NCI-H446 (cell line): ENCODE results near the gene ZNF639.

Source experiments
- DNase-seq, 2 experiments: peaks; one replicate each; lab custom pipeline; 2025; lab: John Stamatoyannopoulos, UW

ZNF639 gene

GRCh38 chr3:179309225-179310078 is 13.4 kb upstream of the ZNF639 start:
- DNase-seq: no peak

- DNase-seq: no peak
Measured at GRCh38 chr3:179318876-179319275, 4.0 kb upstream of the ZNF639 start.

GRCh38 chr3:179321668-179322285 is 1.1 kb upstream of the ZNF639 start:
- peak; percentile 44 to 54 for DNase-seq

DNA sequence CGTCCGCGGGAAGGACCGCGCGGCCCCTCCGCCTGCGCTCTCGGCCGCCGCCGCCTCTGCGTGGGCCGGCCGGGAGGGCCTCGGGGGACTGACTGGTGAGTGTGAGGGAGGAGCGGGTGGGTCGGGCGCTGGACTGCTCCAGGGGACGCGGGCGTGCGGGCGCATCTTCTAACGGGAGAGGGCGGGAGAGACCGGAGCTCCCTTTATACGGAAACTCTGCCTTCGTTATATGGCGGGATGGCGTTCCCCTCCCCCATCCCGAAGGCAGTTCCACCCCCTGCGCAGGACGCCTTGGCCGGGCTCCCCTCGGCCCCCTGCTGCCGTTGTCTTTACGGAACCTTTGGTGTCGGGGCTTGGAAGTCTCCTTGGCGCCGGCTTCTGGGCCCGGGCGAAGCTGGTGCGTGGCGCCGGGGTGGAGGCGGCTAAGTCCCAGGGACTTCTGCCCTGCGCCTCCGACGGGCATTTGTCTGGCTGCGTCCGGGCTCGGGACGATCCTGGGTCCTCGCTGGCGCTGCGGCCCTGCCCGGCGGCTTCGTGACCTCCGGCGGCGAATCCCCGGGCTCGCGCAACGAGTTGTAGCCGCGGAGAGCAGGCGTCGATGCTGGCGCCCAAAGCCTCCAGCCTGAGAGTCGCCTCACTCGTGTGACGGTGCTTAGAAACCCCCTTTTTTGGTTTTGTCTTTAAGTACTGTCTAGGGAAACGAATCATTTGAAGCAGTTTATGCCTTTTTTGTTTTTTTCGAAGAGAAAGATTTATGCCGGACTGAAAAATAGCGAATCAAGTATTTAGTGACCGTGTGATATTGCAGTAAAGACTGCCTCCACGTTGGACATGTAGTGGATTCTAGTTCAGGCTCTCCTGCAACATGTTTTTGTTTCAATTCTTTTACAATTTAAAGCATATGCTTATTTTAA is 623 bp downstream of the ZNF639 start:
- peak; percentile 46 to 70 for DNase-seq

DNA sequence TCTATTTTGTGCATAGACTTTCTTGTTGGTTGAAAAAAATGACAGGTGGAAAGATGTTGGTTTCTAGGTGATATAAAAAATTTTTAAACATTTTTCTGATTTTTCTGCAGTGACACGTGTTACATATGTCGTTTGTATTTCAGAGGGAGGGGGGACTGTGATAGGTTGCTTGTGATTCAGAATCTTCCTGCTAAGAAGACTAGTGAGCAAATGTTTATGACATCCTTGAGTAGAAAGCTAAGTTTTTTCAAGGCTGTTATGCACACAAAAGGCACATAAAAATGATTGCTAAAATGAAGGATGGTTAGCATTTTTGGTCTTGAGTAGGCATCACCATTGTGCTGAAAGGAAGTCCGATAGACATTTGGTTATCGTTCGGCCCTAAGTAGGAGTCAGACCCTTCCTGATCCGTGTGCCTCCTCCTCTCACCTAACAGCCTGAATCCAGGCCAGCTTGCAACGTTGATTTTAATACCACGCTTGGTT is 1.5 kb downstream of the ZNF639 start:
- DNase-seq: peak in 1 of 2 experiments; percentile 8

GRCh38 chr3:179330438-179330837 is 7.6 kb downstream of the ZNF639 start:
- no peak for DNase-seq

GRCh38 chr3:179332240-179332639 is 9.4 kb downstream of the ZNF639 start:
- DNase-seq: no peak

GRCh38 chr3:179333084-179333483 is 10.3 kb downstream of the ZNF639 start:
- DNase-seq: no peak

GRCh38 chr3:179336345-179336929 is 13.6 kb downstream of the ZNF639 start:
- DNase-seq: no peak

DNA sequence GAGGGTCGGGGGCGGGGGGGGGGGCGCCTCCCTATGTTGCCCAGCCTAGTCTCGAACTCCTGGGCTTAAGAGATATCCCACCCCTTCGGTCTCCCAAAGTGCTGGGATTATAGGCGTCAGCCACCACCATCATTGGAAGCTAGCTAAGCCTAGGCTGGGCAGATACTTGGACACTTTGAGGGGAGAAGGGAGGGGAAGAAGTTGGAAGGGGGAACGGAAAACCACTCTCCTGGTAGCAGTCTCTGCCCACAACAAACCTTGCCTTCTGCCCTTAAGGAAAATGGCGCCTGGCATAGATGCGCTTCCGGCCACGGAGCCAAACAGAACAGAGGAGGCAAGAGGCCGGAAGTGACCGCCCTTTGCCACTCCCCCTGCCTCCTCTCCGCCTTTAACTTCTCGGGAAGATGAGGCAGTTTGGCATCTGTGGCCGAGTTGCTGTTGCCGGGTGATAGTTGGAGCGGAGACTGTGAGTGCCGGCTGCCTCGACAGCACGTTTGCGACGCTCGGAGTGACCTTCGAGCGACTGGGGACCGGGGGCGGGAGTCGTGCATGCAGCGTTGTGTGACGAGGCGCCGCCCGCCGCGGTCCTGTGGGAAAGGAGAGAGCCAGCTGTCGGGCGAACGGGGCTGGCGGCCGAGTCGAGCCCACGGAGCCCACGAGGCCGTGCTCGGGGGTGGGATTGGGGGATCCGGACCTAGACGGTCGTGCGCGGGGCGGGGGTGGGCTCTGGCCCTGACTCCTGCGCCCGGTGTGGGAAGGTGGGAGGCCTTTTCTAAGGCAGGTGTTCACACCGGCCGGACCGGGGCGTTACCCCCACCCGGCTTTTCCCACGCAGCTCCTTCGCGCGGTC is 24.7 kb downstream of the ZNF639 start, which contains the start of gene MFN1:
Gene MFN1 (plus strand): TSS at position 365 of the 850 bp plus-strand sequence. CDS start 1,143 bp downstream, outside the sequence.
- DNase-seq: peak; percentile 88 to 94

DNA sequence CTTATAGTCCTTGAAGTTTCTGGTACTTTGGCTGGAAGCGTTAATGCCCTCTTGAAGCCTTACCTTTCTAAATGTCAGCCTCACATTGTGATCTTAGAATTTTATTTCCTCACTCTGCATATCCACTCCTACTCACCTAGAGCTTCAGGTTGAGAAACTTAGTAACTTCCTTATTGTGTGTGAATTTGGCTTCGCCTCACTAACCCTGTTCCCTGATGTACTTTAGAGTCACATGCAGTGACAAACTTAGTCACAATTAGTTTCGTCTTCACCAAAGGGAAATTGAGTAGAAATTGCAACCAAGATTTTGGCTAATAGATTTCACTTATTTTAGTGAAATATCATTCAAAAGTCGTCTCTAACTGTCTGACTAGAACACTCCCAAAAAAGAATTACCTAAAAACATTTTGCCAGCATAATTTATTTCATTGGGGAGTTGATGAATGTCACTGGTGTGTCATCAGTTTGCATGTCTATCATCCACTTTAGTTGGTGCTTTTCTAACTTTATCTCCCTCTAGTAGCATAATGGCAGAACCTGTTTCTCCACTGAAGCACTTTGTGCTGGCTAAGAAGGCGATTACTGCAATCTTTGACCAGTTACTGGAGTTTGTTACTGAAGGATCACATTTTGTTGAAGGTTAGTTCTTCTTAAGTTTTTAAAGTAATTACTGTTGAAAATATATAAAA is 25.6 kb downstream of the ZNF639 start:
- no peak for DNase-seq

DNA sequence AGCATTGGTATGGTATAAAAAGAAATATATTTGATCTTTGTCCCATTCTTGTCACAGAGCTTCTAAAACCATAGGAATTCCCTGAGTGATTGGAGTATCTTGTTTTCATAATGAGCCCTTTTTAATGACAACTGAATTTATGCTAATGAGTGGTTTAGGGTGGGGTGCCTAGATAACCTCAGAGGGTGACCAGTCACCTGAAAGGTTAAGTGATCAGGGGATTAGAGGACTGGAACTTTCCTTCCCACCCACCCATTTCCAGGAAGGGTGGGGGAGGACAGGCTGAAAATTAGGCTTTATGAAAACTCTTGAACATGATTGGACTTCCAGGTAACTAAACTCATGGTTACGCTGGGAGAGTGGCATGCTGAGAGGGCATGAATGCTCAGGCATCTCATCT is 33.2 kb downstream of the ZNF639 start:
- DNase-seq: no peak

- no peak for DNase-seq
Measured at GRCh38 chr3:179363332-179363731, 40.5 kb downstream of the ZNF639 start.

DNA sequence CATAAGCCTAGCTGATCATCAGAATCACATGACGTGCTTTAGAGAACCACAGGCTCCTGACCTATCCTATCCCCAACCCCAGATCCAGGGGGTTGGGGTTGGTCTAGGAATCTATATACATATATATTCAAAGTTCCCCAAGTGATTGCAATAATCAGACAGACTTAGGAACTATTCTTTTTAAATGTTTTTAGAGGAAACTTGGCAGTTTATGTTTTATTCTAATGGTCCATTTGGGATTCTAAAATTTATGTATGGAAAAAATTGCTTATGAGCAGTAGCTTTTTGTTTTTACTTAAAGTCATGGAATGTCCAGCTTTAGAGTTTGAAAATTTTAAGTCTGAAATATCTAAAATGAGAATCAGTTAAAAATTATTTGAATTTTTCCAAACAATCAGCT is 46.8 kb downstream of the ZNF639 start:
- no peak for DNase-seq

DNA sequence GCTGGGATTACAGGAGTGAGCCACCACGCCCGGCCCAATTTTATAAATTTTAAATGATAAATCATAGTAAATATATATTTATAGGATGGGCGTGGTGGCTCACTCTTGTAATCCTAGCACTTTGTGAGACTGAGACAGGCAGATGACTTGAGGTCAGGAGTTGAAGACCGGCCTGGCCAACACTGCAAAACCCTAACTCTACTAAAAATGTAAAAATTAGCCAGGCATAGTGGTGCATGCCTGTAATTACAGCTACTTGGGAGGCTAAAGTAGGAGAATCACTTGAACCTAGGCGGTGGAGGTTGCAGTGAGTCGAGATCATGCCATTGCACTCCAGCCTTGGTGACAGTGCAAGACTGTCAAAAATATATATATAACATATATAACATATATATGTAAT is 51.1 kb downstream of the ZNF639 start:
- no peak for DNase-seq

DNA sequence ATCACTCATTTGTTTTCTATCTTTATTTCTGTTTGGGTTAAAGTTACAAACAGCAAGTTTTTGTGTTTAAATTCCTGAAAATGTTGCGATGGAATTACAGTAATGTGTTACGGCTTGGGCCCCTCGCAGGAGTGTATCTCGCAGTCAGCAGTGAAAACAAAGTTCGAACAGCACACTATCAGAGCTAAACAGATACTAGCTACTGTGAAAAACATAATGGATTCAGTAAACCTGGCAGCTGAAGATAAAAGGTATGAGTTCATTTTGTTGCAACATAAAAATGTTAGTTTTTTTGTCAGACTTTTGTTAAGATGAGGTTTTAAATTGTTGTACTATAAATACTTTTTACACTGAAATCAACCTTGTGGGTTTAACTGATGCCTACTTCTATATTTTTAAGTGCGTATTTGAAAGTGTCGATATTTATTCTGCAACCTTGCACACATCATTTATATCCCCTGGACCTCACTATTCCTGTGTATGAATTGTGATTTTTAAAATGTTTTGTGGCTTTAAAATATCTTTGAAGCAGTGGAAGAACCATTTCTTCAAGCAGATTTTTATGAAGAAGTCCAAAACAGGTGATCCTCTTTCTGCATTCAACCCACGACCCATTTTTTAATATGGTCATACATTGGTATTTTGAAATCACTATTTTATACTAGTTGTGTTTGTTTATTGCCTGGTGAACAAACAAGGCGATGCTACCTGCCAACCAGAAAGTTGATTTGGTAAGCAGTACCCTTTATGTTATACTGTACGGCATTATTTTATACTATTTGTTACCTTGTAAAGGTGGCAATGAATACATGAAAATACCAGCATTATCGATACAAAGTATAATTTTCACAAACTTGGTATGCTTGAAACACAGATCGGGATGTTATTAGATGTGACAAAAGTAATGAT is 52.5 kb downstream of the ZNF639 start:
- DNase-seq: no peak

- DNase-seq: no peak
Measured at GRCh38 chr3:179376474-179376873, 53.6 kb downstream of the ZNF639 start.
